T-cell (primary cell): ENCODE measurements around the gene SERPINB10. TPM values are rescaled to one million over a fixed set of nuclear protein-coding genes. Genes with fewer than 3 reads are reported as not detected.

Experiments
- ATAC-seq, 4 experiments: fragments of 200-7000 bp in 3 of 4; fragments of 150-1000 bp in 1 of 4; cut with Tn5 transposase; replicated peaks in 1 of 4; 1 replicate in 3 of 4; 2 replicates in 1 of 4; pipeline ENCODE4 v1.10.0; 2021; ENCODE audit warnings: moderate library complexity in 3 of 4, mild to moderate bottlenecking in 2 of 4, moderate number of reproducible peaks in 1 of 4
- CTCF ChIA-PET, 2 donors: fragments of 300-600 bp; sonication (Branson Sonifier 250); formaldehyde crosslinking; loops; one replicate each; lab custom pipeline; 2022; ENCODE audit warnings: antibody characterized with exemption in 2 of 2; lab: Charles Lee
- POLR2A ChIA-PET, 2 donors: fragments of 300-600 bp; sonication (Branson Sonifier 250); formaldehyde crosslinking; loops; one replicate each; lab custom pipeline; 2022; ENCODE audit warnings: antibody characterized with exemption in 2 of 2; lab: Charles Lee
- DNase-seq, 35 experiments: peaks; one replicate each; pipeline versions ENCODE4 v3.0.0 to v3.0.0-alpha.2; 2013 to 2023
- H3K27ac ChIP-seq: one replicate; pipeline ENCODE4 v1.5.1; 2013; ENCODE audit warnings: low read length
- H3K27me3 ChIP-seq, 2 experiments: replicated peaks in 1 of 2; 1 replicate in 1 of 2; 2 replicates in 1 of 2; pipeline versions ENCODE4 v1.6.1 to v1.7.0; 2013; ENCODE audit warnings: low read length in 1 of 2, mixed read lengths in 1 of 2; ENCODE audit not compliant: control insufficient read depth in 2 of 2, insufficient read depth in 2 of 2; ENCODE audit errors: extremely low read depth in 1 of 2
- H3K36me3 ChIP-seq, 2 donors: 1 replicate in 1 of 2; 2 replicates in 1 of 2; pipeline versions ENCODE4 v1.6.1 to v1.7.0; 2013; ENCODE audit warnings: low read length in 1 of 2; ENCODE audit not compliant: control insufficient read depth in 2 of 2, insufficient read depth in 1 of 2; ENCODE audit errors: extremely low read depth in 1 of 2
- H3K4me1 ChIP-seq, 2 experiments: 1 replicate in 1 of 2; 2 replicates in 1 of 2; pipeline versions ENCODE4 v1.6.1 to v1.7.0; 2013; ENCODE audit warnings: low read length in 2 of 2, mixed read lengths in 1 of 2; ENCODE audit not compliant: insufficient read depth in 2 of 2, control insufficient read depth in 1 of 2; ENCODE audit errors: extremely low read depth in 1 of 2
- H3K4me3 ChIP-seq, 2 donors: 1 replicate in 1 of 2; 2 replicates in 1 of 2; pipeline versions ENCODE4 v1.5.1 to v1.7.0; 2013; ENCODE audit warnings: mild to moderate bottlenecking in 2 of 2, low read length in 1 of 2, moderate library complexity in 1 of 2; ENCODE audit not compliant: control insufficient read depth in 1 of 2; ENCODE audit errors: extremely low read depth in 1 of 2
- H3K9me3 ChIP-seq: 2 replicates; pipeline ENCODE4 v1.7.0; 2013
- H3K27ac Mint-ChIP-seq, 2 donors: one replicate each; pipeline ENCODE4 v1.8.0; 2020 to 2021; ENCODE audit warnings: mild to moderate bottlenecking in 2 of 2, mixed read lengths in 2 of 2
- H3K27me3 Mint-ChIP-seq, 2 donors: one replicate each; pipeline ENCODE4 v1.8.0; 2021 to 2022; ENCODE audit warnings: mixed read lengths in 2 of 2
- H3K36me3 Mint-ChIP-seq: one replicate; pipeline ENCODE4 v1.8.0; 2021; ENCODE audit warnings: mixed read lengths
- H3K4me1 Mint-ChIP-seq, 3 donors: one replicate each; pipeline ENCODE4 v1.8.0; 2020 to 2022; ENCODE audit warnings: mixed read lengths in 3 of 3, mild to moderate bottlenecking in 1 of 3
- H3K4me3 Mint-ChIP-seq, 3 donors: one replicate each; pipeline ENCODE4 v1.8.0; 2020 to 2022; ENCODE audit warnings: mild to moderate bottlenecking in 3 of 3, mixed read lengths in 3 of 3, moderate library complexity in 3 of 3
- H3K9me3 Mint-ChIP-seq, 3 donors: one replicate each; pipeline ENCODE4 v1.8.0; 2020 to 2022; ENCODE audit warnings: mixed read lengths in 3 of 3
- WGBS: methylation state at CpG from one replicate; pipeline ENCODE4 v1.1.5; 2013; ENCODE audit warnings: missing lambda C conversion rate; ENCODE audit not compliant: insufficient coverage; 5-methylcytosine and 5-hydroxymethylcytosine counted together
- total RNA-seq, 35 experiments: library from RNA in 6 of 35; stranded (reverse) in 6 of 35; fragments of 120-200 nt in 1 of 35; gene quantifications; one replicate each; pipeline versions ENCODE4 v1.2.1 to v1.2.4 and lab custom pipeline; 2013 to 2026

The SERPINB10 gene
- total RNA-seq, 5 donors from 2014 or later (not counting 1 experiment from before 2014, with no cell fraction given), result not detected

DNA sequence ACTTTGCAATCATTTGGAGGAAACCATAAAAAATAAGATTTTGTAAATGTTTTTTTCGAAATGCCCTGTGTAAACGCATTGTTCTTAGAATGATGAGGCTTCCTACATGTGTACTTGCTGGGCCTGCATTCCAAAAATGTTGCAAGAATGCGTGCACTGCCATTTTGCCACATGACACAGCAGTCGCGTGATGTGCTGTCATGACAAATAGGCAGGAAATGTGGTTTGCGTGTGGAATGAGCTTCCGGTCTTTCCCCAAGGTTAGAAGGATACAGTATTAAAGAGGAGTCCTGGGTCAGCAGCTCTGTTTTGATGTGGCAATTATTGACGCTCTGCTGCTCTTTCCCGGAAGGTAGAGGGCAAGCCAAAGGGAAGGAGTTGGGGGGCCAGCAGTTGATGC is 38.4 kb upstream of the SERPINB10 start:
- Histone ChIP-seq H3K27ac (no peak overlapping the region), H3K27me3 (peaks cover 0 to 3% of the 10 kb centered on the region in 2 experiments), H3K36me3 (no peaks in the 10 kb centered on the region), H3K4me3 (no peak overlapping the region), H3K9me3 (no peaks in the 10 kb centered on the region), H3K4me1 (no peaks in the 10 kb centered on the region)
- Mint-ChIP-seq H3K4me3 (no peak overlapping the region), H3K27me3 (peaks cover 2 to 3% of the 10 kb centered on the region in 2 donors), H3K9me3 (no peaks in the 10 kb centered on the region), H3K27ac (no peak overlapping the region), H3K36me3 (no peaks in the 10 kb centered on the region), H3K4me1 (no peaks in the 10 kb centered on the region)
- no peak for DNase-seq
- 82% methylated on average over 9 of the region's 9 CpGs for WGBS
- ATAC-seq, result no peak
- ChIA-PET CTCF (no interaction called here), POLR2A (no interaction called here)

DNA sequence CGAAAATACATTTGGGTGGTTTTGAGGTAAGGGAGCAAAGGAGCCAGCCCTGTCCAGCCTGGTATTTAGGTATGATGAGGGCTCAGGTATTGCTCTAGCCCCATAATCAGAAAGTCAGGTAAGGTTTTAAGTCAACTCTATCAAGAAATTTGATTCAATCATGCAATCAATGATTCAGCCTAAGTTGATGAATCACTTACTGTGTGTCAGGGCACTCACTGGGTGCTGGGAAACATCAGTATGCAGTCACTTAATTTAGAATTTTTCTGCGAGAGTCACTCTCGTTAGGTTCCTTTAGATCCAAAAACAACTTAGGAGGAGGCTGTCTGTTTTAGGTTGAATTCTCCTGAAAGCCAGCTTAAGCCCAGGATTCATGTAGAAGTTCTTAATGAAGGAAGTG is 37.9 kb upstream of the SERPINB10 start:
- Histone ChIP-seq H3K4me3 (no peak overlapping the region), H3K36me3 (no peaks in the 10 kb centered on the region), H3K27me3 (peaks cover 0 to 3% of the 10 kb centered on the region in 2 experiments), H3K27ac (no peak overlapping the region), H3K4me1 (no peaks in the 10 kb centered on the region), H3K9me3 (no peaks in the 10 kb centered on the region)
- WGBS, result 93% methylated on average over 2 of the region's 3 CpGs
- Mint-ChIP-seq H3K27me3 (peaks cover 2 to 3% of the 10 kb centered on the region in 2 donors), H3K36me3 (no peaks in the 10 kb centered on the region), H3K9me3 (no peaks in the 10 kb centered on the region), H3K4me3 (no peak overlapping the region), H3K27ac (no peak overlapping the region), H3K4me1 (no peaks in the 10 kb centered on the region)
- ATAC-seq (no peak), DNase-seq (no peak)
- ChIA-PET POLR2A (no interaction called here), CTCF (no interaction called here)

DNA sequence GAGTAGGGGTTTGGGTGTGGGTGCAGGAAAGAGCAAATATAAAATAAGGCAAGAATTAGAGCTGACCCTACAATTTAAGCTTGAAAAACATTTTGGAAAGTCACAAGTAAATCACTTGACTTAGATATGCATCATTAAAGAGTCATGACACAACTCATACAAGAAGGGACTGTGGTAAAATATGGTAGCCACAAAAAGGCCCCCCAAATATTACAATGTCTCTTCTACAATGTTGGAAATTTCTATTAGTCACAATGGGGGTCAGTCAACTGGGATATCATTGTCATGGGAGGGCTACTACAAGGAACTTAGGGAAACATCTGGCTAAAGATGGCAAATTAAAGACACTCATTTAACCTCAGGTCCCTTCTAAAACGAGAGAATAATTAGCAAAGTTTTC is 35.9 kb upstream of the SERPINB10 start:
- Histone ChIP-seq H3K27ac (no peak overlapping the region), H3K4me3 (no peak overlapping the region), H3K4me1 (no peaks in the 10 kb centered on the region), H3K36me3 (no peaks in the 10 kb centered on the region), H3K27me3 (peaks cover 0 to 6% of the 10 kb centered on the region in 2 experiments), H3K9me3 (no peaks in the 10 kb centered on the region)
- Mint-ChIP-seq H3K27ac (no peak overlapping the region), H3K4me1 (no peaks in the 10 kb centered on the region), H3K36me3 (no peaks in the 10 kb centered on the region), H3K4me3 (no peak overlapping the region), H3K9me3 (no peaks in the 10 kb centered on the region), H3K27me3 (peaks cover 3 to 6% of the 10 kb centered on the region in 2 donors)
- CTCF ChIA-PET, result no interaction called here
- no CpG with 5 or more reads among the region's 1 CpG for whole genome bisulfite sequencing
- ATAC-seq (no peak), DNase-seq (no peak)
- POLR2A ChIA-PET, result no interaction called here

DNA sequence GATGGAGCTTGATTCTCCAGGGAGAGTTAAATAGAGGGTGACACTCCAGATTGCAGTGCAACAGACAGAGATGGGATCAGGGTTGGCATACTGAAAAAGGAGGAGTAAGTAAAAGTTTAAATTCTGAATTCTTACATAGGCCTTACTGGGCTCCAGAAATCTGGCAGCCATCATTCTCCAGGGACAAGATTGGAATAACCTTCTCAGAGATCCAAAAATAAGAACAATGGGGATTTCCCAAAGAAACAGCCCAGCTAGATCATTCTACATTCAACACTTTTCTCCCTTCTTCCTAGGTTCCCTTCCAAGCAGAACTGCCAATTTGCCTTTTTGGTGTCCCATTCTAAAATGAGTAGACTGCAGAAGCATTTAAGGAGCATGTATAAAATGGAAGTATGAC is 35.2 kb upstream of the SERPINB10 start:
- no peaks in the 10 kb centered on the region for H3K36me3 ChIP-seq
- Mint-ChIP-seq H3K27ac (no peak overlapping the region), H3K36me3 (no peaks in the 10 kb centered on the region), H3K27me3 (peaks cover 3 to 6% of the 10 kb centered on the region in 2 donors), H3K4me3 (no peak overlapping the region), H3K4me1 (no peaks in the 10 kb centered on the region), H3K9me3 (no peaks in the 10 kb centered on the region)
- no peaks in the 10 kb centered on the region for H3K4me1 ChIP-seq
- no peaks in the 10 kb centered on the region for H3K9me3 ChIP-seq
- no peak overlapping the region for H3K27ac ChIP-seq
- peaks cover 0 to 6% of the 10 kb centered on the region in 2 experiments for H3K27me3 ChIP-seq
- H3K4me3 ChIP-seq, result no peak overlapping the region
- ATAC-seq (no peak), DNase-seq (no peak)
- CTCF ChIA-PET, result no interaction called here
- POLR2A ChIA-PET, result no interaction called here

DNA sequence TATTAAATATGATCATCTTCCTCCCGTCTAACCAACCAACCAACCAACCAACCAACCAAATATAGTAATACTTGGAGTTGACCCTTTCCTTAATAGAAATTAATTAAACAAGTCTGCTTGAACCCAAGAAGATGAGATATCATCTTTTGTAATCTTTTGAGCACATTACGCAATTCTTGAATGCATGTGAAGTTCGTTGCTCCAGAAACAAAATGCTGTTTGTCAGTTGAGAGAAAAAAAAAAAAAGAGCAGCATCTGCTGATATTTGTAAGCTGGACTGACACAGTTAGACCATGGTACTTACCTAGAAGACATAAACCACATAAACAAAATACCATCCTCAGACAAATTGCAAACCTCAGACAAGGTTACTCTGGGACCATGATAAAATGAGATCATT is 29.4 kb upstream of the SERPINB10 start:
- ATAC-seq (no peak), DNase-seq (no peak)
- ChIA-PET CTCF (no interaction called here), POLR2A (no interaction called here)
- Histone ChIP-seq H3K27ac (no peak overlapping the region), H3K27me3 (peaks cover 0 to 3% of the 10 kb centered on the region in 2 experiments), H3K36me3 (no peaks in the 10 kb centered on the region), H3K9me3 (no peaks in the 10 kb centered on the region), H3K4me3 (no peak overlapping the region), H3K4me1 (no peaks in the 10 kb centered on the region)
- Mint-ChIP-seq H3K4me3 (no peak overlapping the region), H3K27me3 (peaks cover 3 to 4% of the 10 kb centered on the region in 2 donors), H3K36me3 (no peaks in the 10 kb centered on the region), H3K9me3 (no peaks in the 10 kb centered on the region), H3K4me1 (no peaks in the 10 kb centered on the region), H3K27ac (no peak overlapping the region)
- WGBS, result no CpG with 5 or more reads among the region's 3 CpGs

DNA sequence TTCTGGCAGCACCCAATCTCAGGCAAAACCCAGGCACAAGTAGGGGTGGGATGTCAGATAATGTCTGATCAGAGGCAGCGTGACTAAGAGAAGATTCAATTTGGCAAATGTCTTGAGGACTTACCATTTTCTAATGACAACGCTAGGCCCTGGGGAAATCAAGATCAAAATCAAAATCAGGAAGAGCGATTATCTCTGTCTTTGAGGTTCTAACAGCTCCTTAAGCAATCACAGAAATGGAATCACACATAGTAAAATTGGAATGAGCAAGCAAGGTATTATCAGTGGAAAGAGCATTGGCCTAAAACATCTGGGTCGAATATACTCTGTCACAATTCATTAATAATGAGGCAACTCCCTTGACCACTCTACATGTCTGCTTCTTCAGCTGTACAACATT is 28.8 kb upstream of the SERPINB10 start:
- Mint-ChIP-seq H3K36me3 (no peaks in the 10 kb centered on the region), H3K27ac (no peak overlapping the region), H3K4me1 (no peaks in the 10 kb centered on the region), H3K4me3 (no peak overlapping the region), H3K9me3 (no peaks in the 10 kb centered on the region), H3K27me3 (peaks cover 3 to 4% of the 10 kb centered on the region in 2 donors)
- Histone ChIP-seq H3K4me1 (no peaks in the 10 kb centered on the region), H3K27ac (no peak overlapping the region), H3K4me3 (no peak overlapping the region), H3K9me3 (no peaks in the 10 kb centered on the region), H3K27me3 (peaks cover 0 to 3% of the 10 kb centered on the region in 2 experiments), H3K36me3 (no peaks in the 10 kb centered on the region)
- ChIA-PET POLR2A (no interaction called here), CTCF (no interaction called here)
- ATAC-seq, result no peak
- 95% methylated on average over 2 of the region's 4 CpGs for WGBS
- no peak for DNase-seq

DNA sequence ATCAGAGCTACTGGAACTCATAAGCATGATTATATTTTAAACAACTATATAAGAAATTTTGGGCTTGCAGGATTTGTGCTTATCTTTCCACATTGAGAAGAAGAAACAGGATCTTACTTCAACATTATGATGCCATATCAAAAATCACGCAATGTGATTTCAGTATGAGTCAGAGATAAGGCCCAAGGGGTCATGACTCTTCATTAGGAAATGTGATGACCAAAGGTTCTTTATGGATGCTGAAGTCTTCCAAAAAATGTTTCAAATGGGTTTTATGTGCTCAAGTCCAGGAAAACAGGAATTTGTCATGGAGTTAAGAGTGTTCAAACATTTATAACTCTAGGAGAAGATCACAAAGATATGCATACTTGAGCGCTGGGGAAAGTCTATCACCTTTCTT is 28.0 kb upstream of the SERPINB10 start:
- CTCF ChIA-PET, result no interaction called here
- no peaks in the 10 kb centered on the region for H3K4me1 ChIP-seq
- no peak overlapping the region for H3K4me3 Mint-ChIP-seq
- H3K36me3 Mint-ChIP-seq, result no peaks in the 10 kb centered on the region
- peaks cover 3 to 4% of the 10 kb centered on the region in 2 donors for H3K27me3 Mint-ChIP-seq
- ATAC-seq, result no peak
- H3K4me3 ChIP-seq, result no peak overlapping the region
- DNase-seq, result no peak
- WGBS, result no CpG with 5 or more reads among the region's 2 CpGs
- POLR2A ChIA-PET, result no interaction called here
- H3K27ac Mint-ChIP-seq, result no peak overlapping the region
- H3K36me3 ChIP-seq, result no peaks in the 10 kb centered on the region
- peaks cover 0 to 3% of the 10 kb centered on the region in 2 experiments for H3K27me3 ChIP-seq
- H3K27ac ChIP-seq, result no peak overlapping the region
- no peaks in the 10 kb centered on the region for H3K9me3 ChIP-seq
- H3K9me3 Mint-ChIP-seq, result no peaks in the 10 kb centered on the region
- no peaks in the 10 kb centered on the region for H3K4me1 Mint-ChIP-seq
